Calu3 (cell line): ENCODE results near the gene BRD4. TPM values are rescaled to one million over a fixed set of nuclear protein-coding genes. Genes with fewer than 3 reads are reported as not detected.

Experiments used
- BruUV-seq: library from RNA; stranded (reverse); fragments of 400-500 nt; replicated peaks from 2 replicates; lab custom pipeline; 2021; lab: Mats Ljungman, UMichigan
- CTCF ChIA-PET: fragments of 300-600 bp; sonication (Branson Sonifier 250); formaldehyde crosslinking; loops from one replicate; lab custom pipeline; 2022; ENCODE audit warnings: antibody characterized with exemption; lab: Charles Lee
- DNase-seq: peaks from one replicate; pipeline ENCODE4 v3.0.0; 2022
- H3K27ac Mint-ChIP-seq: one replicate; pipeline ENCODE4 v1.8.0; 2022; ENCODE audit warnings: mixed read lengths; ENCODE audit not compliant: unreplicated experiment
- H3K27me3 Mint-ChIP-seq: one replicate; pipeline ENCODE4 v1.8.0; 2022; ENCODE audit warnings: mixed read lengths; ENCODE audit not compliant: unreplicated experiment
- H3K36me3 Mint-ChIP-seq: one replicate; pipeline ENCODE4 v1.8.0; 2022; ENCODE audit warnings: mild to moderate bottlenecking, moderate library complexity, mixed read lengths; ENCODE audit not compliant: insufficient read depth, unreplicated experiment
- H3K4me1 Mint-ChIP-seq: one replicate; pipeline ENCODE4 v1.8.0; 2022; ENCODE audit warnings: mild to moderate bottlenecking, low read depth, mixed read lengths; ENCODE audit not compliant: unreplicated experiment
- H3K4me3 Mint-ChIP-seq: one replicate; pipeline ENCODE4 v1.8.0; 2022; ENCODE audit warnings: mild to moderate bottlenecking, low read depth, moderate library complexity, mixed read lengths; ENCODE audit not compliant: unreplicated experiment
- H3K9me3 Mint-ChIP-seq: one replicate; pipeline ENCODE4 v1.8.0; 2022; ENCODE audit warnings: low read depth, mixed read lengths; ENCODE audit not compliant: unreplicated experiment
- intact Hi-C: fragments of 100-400 bp; cut with micrococcal nuclease; formaldehyde crosslinking; loops from one replicate; pipeline ENCODE4 v1.10.0; 2022; ENCODE audit not compliant: unreplicated experiment
- total RNA-seq: library from RNA; stranded (reverse); gene quantifications from 2 replicates; pipeline ENCODE4 v1.2.3, GENCODE V29; 2022
- TF ChIP-seq, protein P1 (sequence below): fragments of 200-600 bp; IDR thresholded peaks from one replicate; pipeline ENCODE4 v1.8.0; 2022; ENCODE audit warnings: antibody characterized with exemption; ENCODE audit not compliant: unreplicated experiment

The BRD4 gene
- total RNA-seq, 1 experiment from 2014 or later = 93.9 TPM

- H3K4me3 Mint-ChIP-seq = no peak overlapping the region
- peaks cover 58% of the 10 kb centered on the region for H3K4me1 Mint-ChIP-seq
- BruUV-seq = no TSS peak
- no peaks in the 10 kb centered on the region for H3K9me3 Mint-ChIP-seq
- no peak for DNase-seq
- no peaks in the 10 kb centered on the region for H3K27me3 Mint-ChIP-seq
- TF ChIP-seq, protein P1, sequence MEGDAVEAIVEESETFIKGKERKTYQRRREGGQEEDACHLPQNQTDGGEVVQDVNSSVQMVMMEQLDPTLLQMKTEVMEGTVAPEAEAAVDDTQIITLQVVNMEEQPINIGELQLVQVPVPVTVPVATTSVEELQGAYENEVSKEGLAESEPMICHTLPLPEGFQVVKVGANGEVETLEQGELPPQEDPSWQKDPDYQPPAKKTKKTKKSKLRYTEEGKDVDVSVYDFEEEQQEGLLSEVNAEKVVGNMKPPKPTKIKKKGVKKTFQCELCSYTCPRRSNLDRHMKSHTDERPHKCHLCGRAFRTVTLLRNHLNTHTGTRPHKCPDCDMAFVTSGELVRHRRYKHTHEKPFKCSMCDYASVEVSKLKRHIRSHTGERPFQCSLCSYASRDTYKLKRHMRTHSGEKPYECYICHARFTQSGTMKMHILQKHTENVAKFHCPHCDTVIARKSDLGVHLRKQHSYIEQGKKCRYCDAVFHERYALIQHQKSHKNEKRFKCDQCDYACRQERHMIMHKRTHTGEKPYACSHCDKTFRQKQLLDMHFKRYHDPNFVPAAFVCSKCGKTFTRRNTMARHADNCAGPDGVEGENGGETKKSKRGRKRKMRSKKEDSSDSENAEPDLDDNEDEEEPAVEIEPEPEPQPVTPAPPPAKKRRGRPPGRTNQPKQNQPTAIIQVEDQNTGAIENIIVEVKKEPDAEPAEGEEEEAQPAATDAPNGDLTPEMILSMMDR = no peak
- CTCF ChIA-PET = no interaction called here
- intact Hi-C loops = no loop called here
- H3K27ac Mint-ChIP-seq = peak overlapping the region; percentile 50
- H3K36me3 Mint-ChIP-seq = peaks cover 12% of the 10 kb centered on the region
These were observed 46.3 kb downstream of the BRD4 start for GRCh38 chr19:15285896-15286591.

- Mint-ChIP-seq H3K9me3 (no peaks in the 10 kb centered on the region), H3K4me1 (peaks cover 69% of the 10 kb centered on the region), H3K27ac (peak overlapping the region; percentile 27), H3K4me3 (no peak overlapping the region), H3K27me3 (no peaks in the 10 kb centered on the region), H3K36me3 (peaks cover 16% of the 10 kb centered on the region)
- TF ChIP-seq, protein P1 = no peak
- CTCF ChIA-PET = interaction anchor here (0.9 kb wide), 1 partner anchor 13 kb away, joined by 3 read pairs; no protein-coding TSS in a partner anchor
- intact Hi-C loops = loop anchor here (5.0 kb wide), 1 partner anchor 37 kb away; no protein-coding TSS in a partner anchor
- no peak for DNase-seq
- BruUV-seq = no TSS peak
These were observed 47.4 kb downstream of the BRD4 start for GRCh38 chr19:15284896-15285295.

DNA sequence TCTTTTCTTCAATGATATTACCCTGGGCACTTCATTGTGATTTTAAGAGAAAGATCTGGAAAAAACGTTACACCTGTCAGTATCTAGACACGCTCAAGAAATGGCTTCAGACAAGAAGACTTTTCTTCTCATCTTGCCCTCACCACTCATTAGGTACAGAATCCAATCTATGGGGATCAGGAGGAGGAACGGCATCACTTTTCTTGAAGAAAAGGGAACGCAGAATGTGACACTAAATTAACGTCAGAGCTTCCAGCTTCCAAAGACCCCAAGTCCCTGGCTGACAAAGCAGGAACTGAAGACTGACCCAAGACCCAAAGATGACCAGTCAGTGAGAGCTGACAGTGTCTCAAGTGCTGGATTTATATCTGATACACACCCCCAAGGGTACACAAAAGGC is 48.2 kb downstream of the BRD4 start:
- CTCF ChIA-PET = interaction anchor here (0.9 kb wide), 1 partner anchor 14 kb away, joined by 3 read pairs; no protein-coding TSS in a partner anchor
- no TSS peak for BruUV-seq
- TF ChIP-seq, protein P1 = no peak
- Mint-ChIP-seq H3K36me3 (peaks cover 16% of the 10 kb centered on the region), H3K27ac (peak overlapping the region; percentile 64), H3K4me1 (peaks cover 78% of the 10 kb centered on the region), H3K4me3 (no peak overlapping the region), H3K9me3 (no peaks in the 10 kb centered on the region), H3K27me3 (no peaks in the 10 kb centered on the region)
- intact Hi-C loops = loop anchor here (5.0 kb wide), 1 partner anchor 38 kb away; no protein-coding TSS in a partner anchor
- DNase-seq = no peak

GRCh38 chr19:15283141-15283883 is 49.0 kb downstream of the BRD4 start:
- CTCF ChIA-PET = no interaction called here
- Mint-ChIP-seq H3K27me3 (no peaks in the 10 kb centered on the region), H3K27ac (peak overlapping the region; percentile 99), H3K36me3 (peaks cover 16% of the 10 kb centered on the region), H3K4me1 (peaks cover 78% of the 10 kb centered on the region), H3K9me3 (no peaks in the 10 kb centered on the region), H3K4me3 (no peak overlapping the region)
- DNase-seq = no peak
- TF ChIP-seq, protein P1 = no peak
- intact Hi-C loops = loop anchor here (5.0 kb wide), 1 partner anchor 39 kb away; no protein-coding TSS in a partner anchor
- BruUV-seq = no TSS peak
